GM21367 (cell line): ENCODE results near the gene MAST4.

Experiments
- ATAC-seq: cut with Tn5 transposase; IDR thresholded peaks from one replicate; pipeline ENCODE4 v1.9.1; 2021; ENCODE audit not compliant: unreplicated experiment

The MAST4 gene

GRCh38 chr5:67144183-67144639 lies 548.0 kb downstream of the MAST4 start:
- no peak for ATAC-seq

GRCh38 chr5:67146574-67146973 lies 550.4 kb downstream of the MAST4 start:
- ATAC-seq = no peak

DNA sequence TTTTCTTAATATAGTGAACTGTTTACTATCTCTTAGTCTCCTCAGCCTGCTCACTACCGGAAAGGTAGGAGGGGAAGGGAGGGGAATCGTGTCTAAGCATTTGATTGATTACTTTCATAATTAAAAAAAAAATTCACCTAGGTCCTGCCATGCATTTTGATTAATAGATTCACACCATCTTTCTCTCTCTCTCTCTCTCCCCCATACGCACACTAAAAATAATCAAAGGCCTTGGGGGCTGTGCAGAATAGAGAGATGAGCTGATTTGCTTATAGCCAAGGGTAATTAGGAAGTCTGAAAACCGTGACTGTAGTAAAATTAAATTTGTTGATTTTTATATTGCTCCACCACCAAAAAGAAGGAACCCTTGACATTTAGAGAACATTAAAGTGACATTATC lies 550.8 kb downstream of the MAST4 start:
- no peak for ATAC-seq

DNA sequence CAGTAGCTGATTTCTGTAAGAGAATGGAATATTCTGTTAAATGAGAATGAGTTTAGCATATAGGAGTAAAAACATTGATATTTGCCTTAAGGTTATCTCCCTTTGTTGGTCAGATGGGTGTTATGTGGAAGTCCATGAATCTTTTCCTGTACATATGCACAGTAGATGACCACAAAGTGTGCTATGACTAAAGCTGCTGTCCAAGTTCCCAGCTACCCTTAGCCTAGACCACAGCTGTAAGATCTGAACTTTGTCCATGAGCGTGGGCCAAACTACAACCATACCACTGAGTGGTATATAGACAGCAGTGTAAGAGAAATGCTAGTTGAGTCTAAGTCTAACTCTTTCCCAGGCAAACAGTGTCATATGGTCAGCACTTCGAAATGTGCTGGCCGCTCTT lies 551.6 kb downstream of the MAST4 start:
- ATAC-seq = no peak

DNA sequence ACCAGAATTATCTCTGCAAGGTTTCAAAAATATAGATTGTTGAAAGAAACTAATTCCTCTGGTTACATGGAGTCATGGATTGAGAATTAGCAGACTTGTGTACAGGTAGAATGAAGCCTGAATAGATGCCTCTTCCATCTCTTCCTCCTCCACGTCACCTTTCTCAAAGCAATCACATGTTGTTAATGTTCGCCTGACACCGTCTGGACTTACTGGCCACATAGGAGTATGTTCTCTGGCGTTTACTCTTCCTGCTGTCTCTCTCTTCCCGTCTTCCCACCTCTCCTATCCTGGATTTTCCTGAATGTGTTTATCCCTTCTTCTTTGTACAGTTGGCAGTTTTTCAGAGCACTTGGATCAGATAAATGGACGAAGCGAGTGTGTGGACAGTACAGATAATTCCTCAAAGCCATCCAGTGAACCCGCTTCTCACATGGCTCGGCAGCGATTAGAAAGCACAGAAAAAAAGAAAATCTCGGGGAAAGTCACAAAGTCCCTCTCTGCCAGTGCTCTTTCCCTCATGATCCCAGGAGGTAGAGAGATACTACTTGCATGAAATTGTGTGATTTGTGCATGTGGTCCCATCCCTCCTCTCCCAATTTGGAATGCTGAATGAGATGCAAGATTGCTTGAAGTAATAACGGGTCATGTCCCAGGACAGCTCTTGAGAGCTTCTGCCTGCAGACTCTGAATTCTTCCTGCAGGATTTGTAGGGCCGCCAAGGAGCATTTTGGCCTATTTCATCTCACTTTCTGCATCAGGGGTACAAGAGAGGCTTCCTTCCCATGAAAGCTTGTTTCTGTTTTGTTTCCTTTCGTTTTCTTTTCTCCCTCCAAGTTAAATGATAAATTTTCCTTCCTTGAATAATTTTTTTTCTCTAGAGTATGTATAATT lies 553.1 kb downstream of the MAST4 start:
- no peak for ATAC-seq

DNA sequence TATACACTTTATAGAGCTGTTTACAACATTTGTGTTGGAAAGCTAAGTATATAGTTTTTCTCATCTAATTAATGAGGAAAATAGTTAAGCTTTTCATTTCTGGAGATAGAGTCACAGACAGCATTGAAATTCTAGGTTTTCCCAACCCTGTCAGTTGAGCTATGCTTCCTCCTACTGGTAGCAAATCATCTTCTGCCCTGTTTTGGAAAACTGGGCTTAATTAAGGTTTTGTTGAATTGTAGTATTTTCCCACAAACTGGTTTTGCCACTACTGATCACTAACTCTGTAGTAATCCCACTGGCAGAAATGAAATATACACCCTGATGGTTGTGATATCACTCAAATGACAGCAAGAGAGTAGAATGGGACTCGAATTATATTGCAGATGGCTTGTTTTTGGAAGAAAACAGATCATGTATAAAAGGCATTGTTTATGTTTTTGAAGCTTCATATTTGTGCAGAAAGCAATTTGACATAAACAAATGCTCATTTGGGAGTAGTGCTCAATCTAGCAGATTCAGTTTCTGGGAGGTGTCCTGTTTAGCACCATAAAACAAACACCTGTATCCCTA lies 553.8 kb downstream of the MAST4 start:
- ATAC-seq = no peak

DNA sequence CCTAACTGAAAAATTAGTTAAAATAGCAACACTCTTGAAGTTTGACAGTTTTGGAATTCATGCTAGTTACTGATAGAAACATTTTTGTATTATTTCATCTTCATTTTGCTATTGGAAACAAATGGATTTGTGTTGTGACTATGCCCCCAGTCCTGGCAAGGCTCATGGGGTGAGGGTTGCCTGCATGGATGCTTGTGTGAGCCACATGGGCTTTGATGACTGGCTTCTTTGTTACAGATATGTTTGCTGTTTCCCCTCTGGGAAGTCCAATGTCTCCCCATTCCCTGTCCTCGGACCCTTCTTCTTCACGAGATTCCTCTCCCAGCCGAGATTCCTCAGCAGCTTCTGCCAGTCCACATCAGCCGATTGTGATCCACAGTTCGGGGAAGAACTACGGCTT lies 556.2 kb downstream of the MAST4 start:
- no peak for ATAC-seq

GRCh38 chr5:67153292-67153691 lies 557.1 kb downstream of the MAST4 start:
- no peak for ATAC-seq

DNA sequence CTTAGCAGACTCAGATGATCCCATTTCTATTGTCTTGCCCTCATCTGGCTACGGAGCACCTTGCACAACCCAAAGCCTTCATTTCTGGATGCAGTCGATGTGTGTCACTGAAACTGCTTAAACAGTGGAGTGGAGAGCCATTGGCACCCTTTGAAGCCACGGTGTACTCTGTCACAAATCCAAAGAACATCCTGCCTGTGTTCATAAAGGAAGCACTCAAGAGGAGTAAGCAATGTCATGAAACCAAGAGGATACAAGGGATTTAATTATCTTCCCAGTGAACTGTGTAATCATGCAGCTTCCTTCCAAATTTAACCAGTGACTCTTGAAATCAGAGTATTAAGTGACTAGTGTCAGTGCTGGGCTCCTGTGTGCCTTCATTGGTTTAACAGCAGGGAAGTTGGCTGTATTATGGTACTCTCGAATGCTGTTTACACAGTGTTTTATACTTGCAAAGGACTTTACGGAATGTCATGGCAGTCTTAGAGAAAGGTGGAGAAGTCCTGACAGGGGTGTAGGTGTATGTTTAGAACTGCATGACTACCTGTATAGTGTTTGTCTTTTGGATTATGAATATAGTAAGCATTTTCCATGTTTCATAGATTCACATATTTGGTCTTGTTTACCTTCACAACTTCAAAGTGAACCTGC lies 558.5 kb downstream of the MAST4 start:
- ATAC-seq = no peak

- peak; percentile 56 for ATAC-seq
Measured at GRCh38 chr5:67156976-67157583, 560.9 kb downstream of the MAST4 start.

DNA sequence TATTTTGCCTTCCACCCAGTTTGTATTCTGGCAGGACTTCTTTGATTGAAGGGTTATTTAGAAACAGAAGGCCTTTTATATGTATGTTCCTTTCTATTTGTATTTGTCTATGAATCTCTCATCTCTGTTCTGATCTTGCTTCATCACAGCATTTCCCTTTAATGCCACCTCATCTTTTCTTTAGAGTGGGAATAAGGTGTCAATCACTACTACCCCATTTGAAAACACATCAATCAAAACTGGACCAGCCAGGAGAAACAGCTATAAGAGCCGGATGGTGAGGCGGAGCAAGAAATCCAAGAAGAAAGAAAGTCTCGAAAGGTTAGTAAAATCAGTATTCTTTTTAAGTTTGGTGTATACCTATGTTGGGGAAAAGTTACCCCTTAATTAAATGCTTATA lies 564.1 kb downstream of the MAST4 start:
- ATAC-seq = no peak

DNA sequence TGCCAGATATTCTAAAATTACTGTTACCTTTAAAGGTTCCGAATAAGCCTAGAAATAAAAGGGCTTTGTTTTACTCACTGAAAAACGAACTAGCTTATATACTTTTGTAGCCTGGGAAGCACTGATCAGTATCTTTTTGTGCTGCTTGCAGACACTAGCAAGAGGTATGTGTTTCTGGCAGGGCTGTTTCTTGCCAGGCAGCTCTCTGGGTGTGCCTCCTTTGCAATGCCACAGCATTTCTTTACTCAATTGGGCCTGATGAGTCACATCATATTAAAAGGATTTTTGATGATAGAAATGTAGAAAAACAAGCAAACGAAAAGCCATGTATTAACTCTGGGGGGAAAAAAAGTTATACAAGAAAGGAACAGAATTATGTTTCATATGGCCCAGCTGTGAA lies 564.8 kb downstream of the MAST4 start:
- ATAC-seq = no peak

DNA sequence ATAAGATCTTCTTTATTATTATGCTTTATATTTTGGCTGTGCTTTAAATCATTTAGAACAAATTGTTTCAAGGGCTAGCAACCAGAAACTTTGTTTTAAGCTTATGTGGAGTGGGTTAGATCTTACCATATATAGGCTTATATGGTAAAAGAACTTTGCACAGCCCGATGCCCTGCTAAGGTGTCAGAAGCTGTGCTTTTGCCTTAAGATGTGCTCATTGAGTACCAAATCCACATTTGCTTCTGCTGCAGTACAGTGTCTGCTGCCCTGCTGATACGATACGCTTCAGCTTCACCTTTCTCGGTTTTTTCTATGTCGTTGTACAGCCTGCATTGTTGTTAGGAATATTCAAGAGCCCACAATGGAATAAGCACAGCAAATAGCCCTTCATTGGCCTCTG lies 565.6 kb downstream of the MAST4 start:
- ATAC-seq = no peak

- ATAC-seq = no peak
Measured at GRCh38 chr5:67163231-67163756, 567.1 kb downstream of the MAST4 start.

DNA sequence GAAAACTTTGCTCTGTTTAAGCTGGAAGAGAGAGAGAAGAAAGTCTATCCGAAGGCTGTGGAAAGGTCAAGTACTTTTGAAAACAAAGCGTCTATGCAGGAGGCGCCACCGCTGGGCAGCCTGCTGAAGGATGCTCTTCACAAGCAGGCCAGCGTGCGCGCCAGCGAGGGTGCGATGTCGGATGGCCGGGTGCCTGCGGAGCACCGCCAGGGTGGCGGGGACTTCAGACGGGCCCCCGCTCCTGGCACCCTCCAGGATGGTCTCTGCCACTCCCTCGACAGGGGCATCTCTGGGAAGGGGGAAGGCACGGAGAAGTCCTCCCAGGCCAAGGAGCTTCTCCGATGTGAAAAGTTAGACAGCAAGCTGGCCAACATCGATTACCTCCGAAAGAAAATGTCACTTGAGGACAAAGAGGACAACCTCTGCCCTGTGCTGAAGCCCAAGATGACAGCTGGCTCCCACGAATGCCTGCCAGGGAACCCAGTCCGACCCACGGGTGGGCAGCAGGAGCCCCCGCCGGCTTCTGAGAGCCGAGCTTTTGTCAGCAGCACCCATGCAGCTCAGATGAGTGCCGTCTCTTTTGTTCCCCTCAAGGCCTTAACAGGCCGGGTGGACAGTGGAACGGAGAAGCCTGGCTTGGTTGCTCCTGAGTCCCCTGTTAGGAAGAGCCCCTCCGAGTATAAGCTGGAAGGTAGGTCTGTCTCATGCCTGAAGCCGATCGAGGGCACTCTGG lies 567.8 kb downstream of the MAST4 start:
- no peak for ATAC-seq

- no peak for ATAC-seq
Measured at GRCh38 chr5:67164856-67165525, 568.8 kb downstream of the MAST4 start.

GRCh38 chr5:67165526-67166459 lies 569.6 kb downstream of the MAST4 start:
- ATAC-seq = peak; percentile 88

DNA sequence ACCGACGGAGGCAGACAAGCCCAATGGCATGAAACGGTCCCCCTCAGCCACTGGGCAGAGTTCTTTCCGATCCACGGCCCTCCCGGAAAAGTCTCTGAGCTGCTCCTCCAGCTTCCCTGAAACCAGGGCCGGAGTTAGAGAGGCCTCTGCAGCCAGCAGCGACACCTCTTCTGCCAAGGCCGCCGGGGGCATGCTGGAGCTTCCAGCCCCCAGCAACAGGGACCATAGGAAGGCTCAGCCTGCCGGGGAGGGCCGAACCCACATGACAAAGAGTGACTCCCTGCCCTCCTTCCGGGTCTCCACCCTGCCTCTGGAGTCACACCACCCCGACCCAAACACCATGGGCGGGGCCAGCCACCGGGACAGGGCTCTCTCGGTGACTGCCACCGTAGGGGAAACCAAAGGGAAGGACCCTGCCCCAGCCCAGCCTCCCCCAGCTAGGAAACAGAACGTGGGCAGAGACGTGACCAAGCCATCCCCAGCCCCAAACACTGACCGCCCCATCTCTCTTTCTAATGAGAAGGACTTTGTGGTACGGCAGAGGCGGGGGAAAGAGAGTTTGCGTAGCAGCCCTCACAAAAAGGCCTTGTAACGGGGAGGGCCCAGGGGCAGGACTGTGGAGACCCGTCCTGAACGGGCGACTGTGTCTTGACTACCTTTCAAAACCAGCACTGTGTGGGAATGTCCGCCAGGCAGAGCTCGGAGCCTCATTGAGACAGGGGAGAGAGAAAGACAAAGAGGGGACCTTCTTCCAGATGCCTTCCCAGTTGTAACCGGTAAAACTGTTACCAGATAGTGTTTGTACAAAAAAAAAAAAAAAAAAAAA lies 570.5 kb downstream of the MAST4 start:
- ATAC-seq = peak; percentile 40
